HL-60/S4 treated with phorbol 12-myristate 13-acetate at 8.2 ng/mL for 4 days and 3 days (cell line): Measurements from ENCODE around the gene AP1S3.
"Not testable (repeated sequence)": the region's sequence is repeated elsewhere in the genome, so short reads cannot be mapped to it uniquely, and the experiment has no call there.

Experiments
- in situ Hi-C: fragments of 300-500 bp; cut with MboI; formaldehyde crosslinking; loops from 2 replicates; pipeline ENCODE4 v1.15.0; 2022; ENCODE audit warnings: low sequenced_read_pairs

Gene AP1S3

DNA sequence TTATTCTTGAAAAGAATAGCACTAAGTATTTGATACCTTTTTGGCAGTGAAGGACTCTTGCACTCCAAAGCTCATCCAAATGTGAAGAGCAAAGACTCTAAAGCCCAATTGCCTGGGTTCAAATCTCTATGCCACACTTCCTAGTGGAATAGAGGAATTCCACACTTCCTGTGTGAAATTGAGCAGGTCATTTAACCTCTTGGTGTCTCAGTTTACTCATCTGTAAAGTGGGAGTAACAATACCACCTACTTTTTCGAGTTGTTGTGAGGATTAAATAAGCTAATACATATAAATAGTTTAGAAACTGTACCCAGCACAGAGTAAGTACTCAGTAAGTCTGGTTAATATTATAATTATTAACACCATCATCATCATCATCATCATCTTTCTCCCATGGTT, 72.6 kb downstream of the AP1S3 start:
- in situ Hi-C loops = no loop called here

GRCh38 chr2:223762853-223763252, 74.5 kb downstream of the AP1S3 start:
- in situ Hi-C loops = no loop called here

GRCh38 chr2:223761746-223762145, 75.6 kb downstream of the AP1S3 start:
- in situ Hi-C loops = not testable (repeated sequence)

DNA sequence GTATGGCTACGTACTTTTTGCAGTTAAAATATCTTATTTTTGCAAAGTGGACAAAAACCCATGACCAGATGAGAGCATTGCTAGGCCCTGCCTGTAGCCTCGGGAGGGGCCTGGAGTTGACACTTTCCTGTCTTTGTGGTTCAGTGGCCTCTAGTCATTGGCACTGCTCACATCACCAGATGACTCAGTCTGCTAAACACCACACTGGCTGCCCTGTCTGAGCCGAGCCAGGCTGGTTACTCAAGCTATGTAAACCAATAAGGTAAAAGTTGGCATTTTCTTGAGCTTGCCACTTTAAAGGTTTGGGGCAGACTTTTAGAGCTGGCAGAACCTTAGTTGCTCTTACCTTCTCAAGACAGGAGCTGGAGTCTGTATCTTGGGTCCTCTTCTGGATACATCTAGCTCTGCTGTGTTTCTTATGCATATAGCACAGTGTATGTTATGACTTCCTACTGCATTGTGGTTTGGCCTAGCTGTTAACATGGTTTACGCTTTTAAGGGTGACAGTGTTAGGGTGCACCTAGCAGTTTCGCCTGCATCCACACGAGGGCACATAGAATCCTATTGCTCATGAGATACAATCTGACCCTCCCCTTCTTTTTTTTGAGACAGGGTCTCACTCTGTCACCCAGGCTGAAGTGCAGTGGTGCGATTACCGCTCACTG, 76.4 kb downstream of the AP1S3 start:
- in situ Hi-C loops = no loop called here

GRCh38 chr2:223759569-223760430, 77.6 kb downstream of the AP1S3 start:
- in situ Hi-C loops = no loop called here

GRCh38 chr2:223758131-223758840, 79.1 kb downstream of the AP1S3 start:
- in situ Hi-C loops = no loop called here

GRCh38 chr2:223753940-223754339, 83.4 kb downstream of the AP1S3 start:
- in situ Hi-C loops = no loop called here

DNA sequence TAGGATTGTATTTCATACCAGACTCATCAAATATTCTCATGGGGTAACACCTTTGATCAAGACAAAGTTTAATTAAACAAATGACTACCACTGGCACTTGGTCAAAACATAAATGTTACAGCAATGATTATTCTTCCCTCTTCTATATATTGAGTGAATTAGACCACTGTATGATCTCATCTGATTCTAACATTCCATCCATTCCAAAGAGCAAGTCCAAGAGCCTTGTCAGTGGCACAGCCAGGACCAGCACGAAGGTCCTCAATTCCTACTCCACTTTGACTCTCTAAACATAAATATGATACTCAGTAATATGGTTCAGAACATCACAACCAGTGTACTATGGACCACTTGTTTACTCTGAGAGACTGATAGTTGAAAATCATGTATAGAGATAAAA, 86.4 kb downstream of the AP1S3 start:
- in situ Hi-C loops = no loop called here

- in situ Hi-C loops = no loop called here
Observed at GRCh38 chr2:223747392-223748042, 89.9 kb downstream of the AP1S3 start.

- in situ Hi-C loops = no loop called here
Observed at GRCh38 chr2:223746611-223747010, 90.8 kb downstream of the AP1S3 start.

- in situ Hi-C loops = no loop called here
Observed at GRCh38 chr2:223744580-223744979, 92.8 kb downstream of the AP1S3 start.

GRCh38 chr2:223740679-223741078, 96.7 kb downstream of the AP1S3 start:
- in situ Hi-C loops = no loop called here

DNA sequence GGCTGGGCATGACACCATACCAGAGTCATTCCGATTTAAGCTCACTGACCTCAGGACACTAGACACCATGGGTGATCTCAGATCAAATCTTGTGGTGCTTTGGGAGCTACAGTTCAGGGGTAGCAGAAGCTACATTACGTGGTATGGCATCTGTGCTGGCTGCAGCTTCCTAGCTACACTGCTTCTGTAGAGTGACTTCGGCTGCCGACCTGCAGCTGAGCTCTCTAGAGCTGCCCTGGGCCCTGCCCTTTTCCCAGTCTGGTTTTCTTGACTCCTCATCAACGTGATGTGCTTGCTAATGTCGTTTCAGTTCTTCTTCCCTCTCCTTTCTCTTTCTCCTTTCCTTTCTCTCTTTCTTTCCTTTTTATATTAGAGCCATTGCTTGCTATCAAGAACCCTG, 100.2 kb downstream of the AP1S3 start:
- in situ Hi-C loops = no loop called here

- in situ Hi-C loops = no loop called here
Observed at GRCh38 chr2:223736488-223736887, 100.9 kb downstream of the AP1S3 start.

DNA sequence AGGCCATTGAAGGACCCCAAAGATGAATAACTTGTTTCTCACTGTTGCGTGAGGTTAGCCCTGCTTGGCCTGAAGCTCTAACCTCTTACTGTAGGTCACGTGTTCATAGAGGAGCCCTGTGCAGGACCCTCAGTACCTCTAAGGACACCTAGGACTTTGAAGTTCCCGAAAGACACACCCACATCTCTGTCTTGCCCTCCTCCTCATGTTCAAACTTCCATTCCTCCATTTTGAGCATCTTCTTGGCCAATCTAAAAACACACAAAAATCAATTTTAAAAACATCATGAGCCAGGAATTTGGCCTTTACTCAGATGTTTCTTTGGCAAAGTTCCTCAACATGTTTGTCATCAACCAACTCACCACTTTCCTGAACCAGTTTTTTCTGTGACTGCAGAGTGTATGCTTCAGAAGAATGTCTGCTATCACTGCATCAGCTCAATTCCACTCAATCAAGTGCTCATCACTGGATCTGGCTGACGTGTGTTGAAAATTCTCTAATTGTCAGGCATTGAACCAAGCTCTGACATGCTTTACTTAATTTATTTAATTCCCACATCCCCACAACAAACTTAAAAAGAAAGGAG, 101.6 kb downstream of the AP1S3 start:
- in situ Hi-C loops = no loop called here

DNA sequence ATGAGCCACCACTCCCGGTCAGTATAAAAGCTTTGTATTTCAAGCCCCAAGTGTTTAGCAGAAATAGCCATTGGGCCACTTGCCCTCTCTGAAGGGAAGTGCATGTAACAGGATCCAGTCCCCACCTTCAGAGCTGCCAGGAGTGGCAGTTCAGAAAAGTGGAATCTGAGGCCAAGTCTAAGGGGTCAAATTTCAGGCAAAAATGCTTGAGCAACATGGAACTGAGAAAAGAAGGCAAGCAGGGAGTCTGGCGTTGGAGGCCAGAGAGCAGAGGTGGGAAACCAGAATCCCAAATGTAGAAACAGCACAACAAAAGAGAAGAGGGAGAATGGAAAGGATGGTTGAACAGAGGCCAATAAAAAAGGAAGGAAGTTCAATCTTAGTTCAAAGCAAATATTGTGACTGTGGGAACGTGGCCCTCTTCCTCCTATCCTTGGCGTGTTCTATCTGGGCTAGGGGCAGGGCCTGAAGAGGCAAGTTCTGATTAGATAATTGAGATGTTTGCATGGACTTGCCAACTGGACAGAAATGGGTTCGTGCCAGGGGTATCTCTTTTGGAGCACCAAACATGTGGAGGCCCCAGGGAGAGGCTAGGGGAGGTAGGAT, 102.2 kb downstream of the AP1S3 start:
- in situ Hi-C loops = no loop called here

GRCh38 chr2:223734346-223734745, 103.0 kb downstream of the AP1S3 start:
- in situ Hi-C loops = no loop called here

DNA sequence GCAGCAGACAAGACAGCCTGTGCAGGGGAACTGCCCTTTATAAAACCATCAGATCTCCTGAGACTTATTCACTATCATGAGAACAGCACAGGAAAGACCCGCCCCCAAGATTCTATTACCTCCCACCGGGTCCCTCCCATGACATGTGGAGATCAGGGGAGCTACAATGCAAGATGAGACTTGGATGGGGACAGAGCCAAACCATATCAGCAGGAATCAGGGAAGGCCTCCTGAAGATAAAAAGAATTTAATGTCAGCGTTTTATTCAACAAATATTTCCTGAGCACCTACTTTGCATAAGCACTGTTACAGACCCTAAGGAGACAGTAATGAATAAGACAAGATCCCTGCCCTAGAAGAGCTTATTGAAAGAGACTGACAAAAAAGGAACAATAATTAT, 105.0 kb downstream of the AP1S3 start:
- in situ Hi-C loops = no loop called here

DNA sequence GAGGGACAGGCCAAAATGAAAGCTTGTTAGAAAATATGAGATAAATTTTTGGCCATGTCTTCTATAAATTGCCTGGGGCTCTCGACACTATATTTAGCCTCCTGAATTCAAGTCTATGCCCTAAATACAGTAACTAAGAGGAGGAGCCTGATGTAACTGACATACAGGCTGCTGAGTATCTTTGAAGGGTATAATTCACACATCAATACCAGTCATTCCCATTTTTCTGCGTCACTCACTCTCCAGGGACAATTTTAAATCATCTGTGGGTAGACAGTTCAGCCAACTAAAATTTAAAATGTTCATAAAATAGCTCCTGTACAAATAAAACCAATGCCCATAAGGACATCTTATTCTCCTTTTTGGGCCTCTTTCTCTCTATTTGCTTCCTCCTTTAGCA, 105.9 kb downstream of the AP1S3 start:
- in situ Hi-C loops = no loop called here

DNA sequence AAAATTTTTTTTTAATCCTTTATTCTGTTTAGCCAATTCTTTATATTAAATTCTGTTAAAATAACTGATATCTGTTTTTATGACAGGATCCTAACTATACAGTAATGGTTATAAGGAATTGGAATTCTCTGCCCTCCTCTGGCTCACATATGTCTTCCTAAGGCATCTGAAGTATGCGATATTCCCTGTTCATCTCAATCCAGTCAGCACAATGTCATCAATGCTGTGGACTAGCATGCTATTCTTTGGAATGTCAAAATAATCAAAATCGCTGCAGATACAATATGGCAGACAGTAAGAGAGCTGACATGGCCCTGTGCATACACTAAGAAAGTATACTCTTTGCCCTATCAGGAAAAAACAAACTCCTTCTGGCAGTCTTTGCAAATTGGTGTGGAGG, 107.6 kb downstream of the AP1S3 start:
- in situ Hi-C loops = no loop called here
